ENCODE results near the gene KRTAP1-3.

- no peak for TF ChIP-seq REPIN1 (tag by site-specific recombination; IDR thresholded peaks at IDR 0.05; ENCODE audit: low read depth)
- no peak for TF ChIP-seq SALL2 (tag by site-specific recombination; IDR thresholded peaks at IDR 0.05; ENCODE audit: borderline replicate concordance)
- no peak for TF ChIP-seq ZNF624 (tag by site-specific recombination; IDR thresholded peaks at IDR 0.05)
- TF ChIP-seq ZBTB8A (tag by site-specific recombination; IDR thresholded peaks at IDR 0.05): no peak
- TF ChIP-seq CTCF (tag by site-specific recombination; IDR thresholded peaks at IDR 0.05): no peak
- TF ChIP-seq ZNF423 (tag by site-specific recombination; IDR thresholded peaks at IDR 0.05): no peak
- no peak for TF ChIP-seq REST (tag by site-specific recombination; IDR thresholded peaks at IDR 0.05)
- TF ChIP-seq TCF7L2 (IDR thresholded peaks at IDR 0.05; ENCODE audit: borderline replicate concordance, low read depth, low read length): no peak
- no peak for TF ChIP-seq ZNF248 (tag by site-specific recombination; IDR thresholded peaks at IDR 0.05)
- TF ChIP-seq HIC1 (tag by site-specific recombination; IDR thresholded peaks at IDR 0.05): no peak
- TF ChIP-seq ZNF362 (tag by site-specific recombination; IDR thresholded peaks at IDR 0.05): no peak
- TF ChIP-seq BCL11A (tag by site-specific recombination; IDR thresholded peaks at IDR 0.05; ENCODE audit: low read depth): no peak
- no peak for TF ChIP-seq EGR2 (tag by site-specific recombination; IDR thresholded peaks at IDR 0.05; ENCODE audit: low read depth)
These were observed 8.3 kb upstream of the KRTAP1-3 start for GRCh38 chr17:41042953-41043352.

Measured in HEK293 (cell line).